Astrocyte of the spinal cord (primary cell): ENCODE data around the gene AKT3.

ENCODE experiments used
- DNase-seq: peaks from one replicate; pipeline ENCODE4 v3.0.0; 2011; ENCODE audit warnings: low read depth, low spot score
- H3K4me3 ChIP-seq: 2 replicates; pipeline ENCODE4 v1.5.1; 2011; ENCODE audit warnings: low read depth, mild to moderate bottlenecking, low read length, moderate library complexity
- in situ Hi-C: cut with HindIII; loops from 2 replicates; pipeline ENCODE4 v1.10.0; 2017; ENCODE audit warnings: low sequenced_read_pairs
- TF ChIP-seq, protein P1 (sequence below): IDR thresholded peaks from 2 replicates; pipeline ENCODE4 v1.5.1; 2012; ENCODE audit warnings: low read depth, mild to moderate bottlenecking, low read length, inconsistent platforms

AKT3 gene

DNA sequence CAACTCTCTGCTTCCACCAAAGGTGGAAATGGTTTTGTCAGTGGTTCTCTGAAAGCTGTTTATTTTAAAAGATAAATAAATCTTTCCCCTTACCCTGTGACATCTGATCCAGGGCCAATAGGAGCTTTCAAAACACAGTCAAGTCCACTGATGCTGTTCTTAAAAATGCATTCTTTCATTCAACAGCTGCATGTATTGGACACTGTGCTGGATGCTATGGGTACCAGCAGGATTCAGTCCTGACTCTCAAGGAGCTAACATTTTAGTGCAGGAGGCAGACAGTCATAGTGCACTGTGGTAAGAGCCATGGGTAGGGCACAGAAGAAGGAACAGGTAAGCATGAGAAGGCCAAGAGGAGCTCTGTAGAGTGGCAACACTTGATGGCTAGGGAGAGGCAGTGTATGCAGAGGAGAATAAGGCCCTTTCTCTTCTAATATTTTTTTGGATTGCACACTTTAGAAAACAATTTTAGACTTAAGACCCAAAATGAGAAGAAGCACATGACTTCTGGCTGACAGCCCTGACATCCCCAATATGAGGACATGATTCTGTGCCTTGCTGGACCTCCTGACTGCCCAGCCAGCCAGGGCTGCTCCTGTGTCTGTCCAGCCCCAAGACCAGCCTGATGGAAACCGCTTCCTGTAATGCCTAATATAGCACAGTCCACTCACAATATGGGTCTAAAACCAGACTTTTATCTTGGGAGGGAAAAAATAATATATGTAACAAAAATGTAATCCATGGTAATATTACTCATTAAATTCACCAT is 386.9 kb downstream of the AKT3 start:
- no peak for DNase-seq
- in situ Hi-C loops, result no loop called here
- TF ChIP-seq, protein P1, sequence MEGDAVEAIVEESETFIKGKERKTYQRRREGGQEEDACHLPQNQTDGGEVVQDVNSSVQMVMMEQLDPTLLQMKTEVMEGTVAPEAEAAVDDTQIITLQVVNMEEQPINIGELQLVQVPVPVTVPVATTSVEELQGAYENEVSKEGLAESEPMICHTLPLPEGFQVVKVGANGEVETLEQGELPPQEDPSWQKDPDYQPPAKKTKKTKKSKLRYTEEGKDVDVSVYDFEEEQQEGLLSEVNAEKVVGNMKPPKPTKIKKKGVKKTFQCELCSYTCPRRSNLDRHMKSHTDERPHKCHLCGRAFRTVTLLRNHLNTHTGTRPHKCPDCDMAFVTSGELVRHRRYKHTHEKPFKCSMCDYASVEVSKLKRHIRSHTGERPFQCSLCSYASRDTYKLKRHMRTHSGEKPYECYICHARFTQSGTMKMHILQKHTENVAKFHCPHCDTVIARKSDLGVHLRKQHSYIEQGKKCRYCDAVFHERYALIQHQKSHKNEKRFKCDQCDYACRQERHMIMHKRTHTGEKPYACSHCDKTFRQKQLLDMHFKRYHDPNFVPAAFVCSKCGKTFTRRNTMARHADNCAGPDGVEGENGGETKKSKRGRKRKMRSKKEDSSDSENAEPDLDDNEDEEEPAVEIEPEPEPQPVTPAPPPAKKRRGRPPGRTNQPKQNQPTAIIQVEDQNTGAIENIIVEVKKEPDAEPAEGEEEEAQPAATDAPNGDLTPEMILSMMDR, result no peak
- H3K4me3 ChIP-seq, result no peak overlapping the region

DNA sequence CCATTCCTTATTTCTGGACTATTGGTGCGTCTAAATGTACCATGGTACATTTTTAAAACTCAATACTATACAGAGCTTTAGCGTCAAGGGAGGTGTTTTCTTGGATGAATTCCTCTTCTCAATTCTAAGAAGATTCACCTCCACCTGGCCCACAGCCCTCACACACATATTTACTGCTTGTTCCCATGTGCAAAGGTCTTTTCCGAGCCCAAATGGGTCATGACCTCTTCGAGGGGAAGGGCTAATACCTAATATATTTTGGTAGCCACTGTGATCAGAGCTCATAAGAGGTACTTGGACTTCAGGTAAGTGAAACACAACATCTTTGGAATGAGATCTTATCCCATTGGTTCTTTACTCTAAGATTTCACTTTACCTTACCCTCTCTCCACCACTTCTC is 388.3 kb downstream of the AKT3 start:
- H3K4me3 ChIP-seq, result no peak overlapping the region
- in situ Hi-C loops, result no loop called here
- TF ChIP-seq, protein P1, result no peak
- DNase-seq, result no peak

DNA sequence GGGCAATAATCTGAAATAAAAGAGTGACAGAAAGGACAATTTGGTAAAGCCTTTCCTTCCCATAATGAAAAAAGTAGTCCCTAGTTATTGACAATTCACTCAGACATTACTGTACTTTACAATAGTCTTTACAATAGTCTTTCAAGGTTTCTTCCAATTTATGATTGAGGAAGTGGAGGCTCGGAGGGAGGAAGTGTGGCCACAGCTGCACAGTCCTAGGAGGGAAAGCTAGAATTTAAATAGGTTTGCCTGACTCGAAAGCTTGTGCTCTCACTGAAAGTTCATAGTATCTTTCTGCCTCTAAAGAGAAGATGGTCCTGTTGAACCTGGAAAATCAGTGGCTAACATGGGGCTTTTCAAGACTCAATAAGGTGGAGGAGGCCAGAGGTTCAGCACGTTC is 391.0 kb downstream of the AKT3 start:
- in situ Hi-C loops, result no loop called here
- no peak overlapping the region for H3K4me3 ChIP-seq
- TF ChIP-seq, protein P1, result no peak
- DNase-seq, result no peak

DNA sequence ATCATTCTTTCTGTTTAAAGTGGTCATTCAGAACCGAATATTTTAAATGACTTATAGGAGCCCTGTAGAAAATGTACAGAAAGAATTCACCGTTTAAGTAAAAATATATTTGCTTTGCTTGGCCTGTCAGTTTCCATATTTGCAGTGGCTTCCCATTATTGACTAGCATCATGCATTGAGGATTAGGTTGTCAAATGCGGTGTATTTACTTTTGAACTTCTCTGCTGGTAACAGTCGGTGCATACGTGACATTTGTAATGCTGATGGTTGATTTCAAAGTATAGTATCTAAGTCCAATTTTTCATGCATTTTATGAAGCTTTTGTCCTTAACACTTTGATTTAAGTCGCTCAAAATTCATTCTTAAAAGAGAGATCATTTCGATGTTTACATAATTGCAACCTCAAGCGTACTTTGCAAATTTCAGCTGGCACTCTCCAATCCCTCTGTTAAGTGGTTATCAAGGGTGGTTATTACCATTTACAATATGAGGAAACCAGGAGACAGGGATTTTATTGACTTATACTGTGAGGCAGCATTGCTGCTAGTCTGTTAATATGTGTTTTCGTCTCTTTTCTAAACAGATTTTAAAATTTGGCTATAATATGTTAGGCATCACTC is 392.6 kb downstream of the AKT3 start:
- TF ChIP-seq, protein P1, result no peak
- no peak overlapping the region for H3K4me3 ChIP-seq
- no peak for DNase-seq
- in situ Hi-C loops, result no loop called here

DNA sequence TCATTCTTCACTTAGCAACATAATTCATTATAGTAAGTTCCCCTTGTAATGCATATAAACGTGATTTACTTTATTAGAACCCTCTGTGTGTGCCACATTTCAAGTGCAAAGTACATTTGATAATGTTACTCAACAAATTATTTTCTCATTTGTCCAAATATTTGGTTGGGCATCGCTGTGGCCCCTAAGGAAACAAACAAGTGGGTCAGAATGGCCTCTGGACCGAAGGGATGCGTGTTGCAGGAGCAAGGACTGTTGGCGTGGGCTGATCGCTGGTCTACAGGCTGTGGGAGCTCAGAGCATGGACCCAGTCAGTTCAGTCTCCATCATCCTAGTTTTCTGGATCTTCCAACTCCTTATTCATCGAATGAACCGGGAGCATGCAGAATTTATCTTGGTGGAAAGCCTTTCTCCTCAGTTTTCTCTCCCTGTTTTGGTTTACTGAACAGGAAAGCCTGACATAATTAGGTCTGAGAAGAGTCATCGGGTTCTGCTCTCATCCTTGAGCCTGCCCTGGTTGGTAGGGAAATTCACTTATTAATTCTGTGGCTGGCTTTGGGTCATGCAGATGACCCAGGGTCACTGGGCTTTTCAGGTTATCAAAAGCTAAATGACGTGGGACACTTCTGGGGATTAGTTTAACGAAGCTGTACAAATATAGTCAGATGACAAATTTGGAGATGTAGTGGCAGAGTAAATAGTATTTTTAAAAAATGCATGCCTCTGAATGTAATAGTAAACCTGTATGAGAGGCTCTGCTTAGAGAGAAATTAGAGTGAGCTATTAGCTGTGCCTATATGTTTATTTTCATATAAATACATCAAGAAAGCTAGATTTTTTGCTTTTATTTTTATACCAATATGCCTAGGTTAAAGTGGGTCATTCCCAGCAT is 394.0 kb downstream of the AKT3 start:
- TF ChIP-seq, protein P1, result no peak
- DNase-seq, result no peak
- in situ Hi-C loops, result no loop called here
- no peak overlapping the region for H3K4me3 ChIP-seq

DNA sequence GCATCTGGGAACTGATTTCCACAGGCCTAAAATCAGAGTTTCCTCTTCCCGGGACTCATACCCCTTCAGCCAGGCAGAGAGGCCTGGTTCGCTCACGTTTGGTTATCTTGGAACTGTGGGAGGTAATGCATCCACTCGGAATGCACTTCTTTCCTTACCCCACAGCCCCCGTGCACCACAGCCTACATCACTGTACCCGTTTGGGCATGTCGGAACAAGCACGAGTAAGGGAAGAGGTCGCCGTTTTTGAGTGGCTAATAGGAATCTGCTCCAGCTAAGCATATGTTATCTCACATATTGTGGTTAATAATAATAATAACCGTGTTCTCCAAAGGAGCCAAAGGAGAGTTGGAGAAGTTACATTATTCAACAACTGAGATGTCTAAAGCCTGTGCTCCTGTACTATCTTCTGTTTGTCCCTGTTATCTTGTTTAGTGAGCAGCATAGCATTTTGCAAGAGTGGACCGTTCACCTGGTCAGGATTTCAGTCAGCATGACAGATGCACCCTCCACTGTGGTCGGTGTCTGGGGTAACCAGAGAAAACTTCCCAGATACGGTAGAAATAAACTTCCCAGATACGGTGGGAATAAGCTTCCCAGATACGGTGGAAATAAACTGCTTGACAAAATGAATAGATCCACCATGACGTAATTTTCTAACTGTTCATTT is 395.6 kb downstream of the AKT3 start:
- DNase-seq, result no peak
- TF ChIP-seq, protein P1, result no peak
- no peak overlapping the region for H3K4me3 ChIP-seq
- in situ Hi-C loops, result no loop called here
